GM19328 (cell line): ENCODE measurements around the gene BABAM2.
"Not testable (repeated sequence)": the region's sequence is repeated elsewhere in the genome, so short reads cannot be mapped to it uniquely, and the experiment has no call there.

ENCODE experiments used
- ATAC-seq: cut with Tn5 transposase; IDR thresholded peaks from one replicate; pipeline ENCODE4 v1.9.1; 2021; ENCODE audit warnings: mild to moderate bottlenecking, moderate library complexity; ENCODE audit not compliant: unreplicated experiment

The BABAM2 gene

DNA sequence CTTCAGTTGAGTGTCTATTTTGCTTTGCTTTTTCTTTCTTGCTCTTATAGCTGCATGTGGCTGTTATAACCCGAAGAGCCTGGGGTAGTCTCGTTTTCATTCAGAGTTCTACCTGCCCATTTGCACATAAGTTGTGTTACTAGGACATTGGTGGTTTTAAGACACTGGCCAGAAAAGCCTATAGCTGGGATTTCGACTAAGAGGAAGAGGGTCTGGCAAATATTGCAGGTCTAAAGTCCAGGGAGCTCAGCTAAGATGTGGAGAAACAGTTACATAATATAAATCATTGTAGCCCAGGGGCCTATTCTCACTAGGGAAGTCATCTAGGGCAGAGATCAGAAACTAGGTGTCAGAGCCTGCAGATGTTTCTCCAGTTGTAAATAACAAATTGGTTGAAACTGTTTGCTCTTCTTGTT is 120.8 kb downstream of the BABAM2 start:
- ATAC-seq: no peak

GRCh38 chr2:28018474-28018873 is 127.9 kb downstream of the BABAM2 start:
- not testable (repeated sequence) for ATAC-seq

DNA sequence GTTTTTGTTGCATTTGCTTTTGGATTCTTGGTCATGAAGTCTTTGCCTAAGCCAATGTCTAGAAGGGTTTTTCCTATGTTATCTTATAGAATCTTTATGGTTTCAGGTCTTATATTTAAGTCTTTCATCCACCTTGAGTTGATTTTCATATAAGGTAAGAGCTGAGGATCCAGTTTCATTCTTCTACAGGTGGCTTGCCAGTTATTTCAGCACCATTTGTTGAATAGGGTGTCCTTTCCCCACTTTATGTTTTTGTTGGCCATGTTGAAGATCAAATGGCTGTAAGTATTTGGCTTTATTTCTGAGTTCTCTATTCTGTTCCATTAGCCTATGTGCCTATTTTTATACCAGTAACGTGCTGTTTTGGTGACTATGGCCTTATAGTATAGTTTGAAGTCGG is 129.0 kb downstream of the BABAM2 start:
- ATAC-seq: not testable (repeated sequence)

GRCh38 chr2:28021898-28022297 is 131.4 kb downstream of the BABAM2 start:
- ATAC-seq: no peak

DNA sequence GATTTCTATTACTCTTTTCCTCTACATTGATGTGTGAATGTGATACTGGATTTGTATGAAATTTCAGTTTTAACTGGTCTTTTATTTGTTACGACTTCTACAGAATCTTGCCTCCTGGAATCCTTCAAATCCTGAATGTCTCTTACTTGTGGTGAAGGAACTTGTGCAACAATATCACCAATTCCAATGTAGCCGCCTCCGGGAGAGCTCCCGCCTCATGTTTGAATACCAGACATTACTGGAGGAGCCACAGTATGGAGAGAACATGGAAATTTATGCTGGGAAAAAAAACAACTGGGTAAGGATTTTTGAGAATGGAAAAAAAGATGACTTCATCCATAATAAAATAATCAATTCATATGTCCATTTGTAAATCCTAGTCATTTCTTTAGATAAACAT is 134.6 kb downstream of the BABAM2 start:
- ATAC-seq: no peak

DNA sequence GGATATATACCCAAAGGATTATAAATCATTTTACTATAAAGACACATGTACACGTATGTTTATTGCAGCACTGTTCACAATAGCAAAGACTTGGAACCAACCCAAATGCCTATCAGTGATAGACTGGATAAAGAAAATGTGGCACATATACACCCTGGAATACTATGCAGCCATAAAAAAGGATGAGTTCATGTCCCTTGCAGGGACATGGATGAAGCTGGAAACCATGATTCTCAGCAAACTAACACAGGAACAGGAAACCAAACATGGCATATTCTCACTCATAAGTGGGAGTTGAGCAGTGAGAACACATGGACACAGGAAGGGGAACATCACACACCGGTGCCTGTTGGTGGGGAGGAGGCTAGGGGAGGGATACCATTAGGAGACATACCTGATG is 135.7 kb downstream of the BABAM2 start:
- ATAC-seq: not testable (repeated sequence)

DNA sequence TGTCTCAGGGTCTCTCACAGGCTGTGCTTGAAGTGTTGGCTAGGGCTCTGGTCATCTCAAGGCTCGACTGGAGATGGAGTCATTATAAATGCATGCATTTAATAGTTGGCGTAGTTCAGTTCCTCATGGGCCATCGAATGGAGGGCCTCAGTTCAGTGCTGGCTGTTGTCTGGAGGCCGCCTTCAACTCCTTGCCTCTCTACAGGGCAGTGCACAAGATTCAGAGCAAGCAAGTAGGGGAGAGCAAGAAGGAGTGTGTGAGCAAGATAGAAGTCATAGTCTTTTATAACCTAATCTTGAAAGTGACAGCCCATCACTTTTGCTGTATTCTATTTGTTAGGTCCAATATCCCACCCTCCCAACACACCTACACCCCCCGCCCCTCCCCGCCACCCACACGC is 137.5 kb downstream of the BABAM2 start:
- ATAC-seq: no peak

- ATAC-seq: no peak
These were observed 140.1 kb downstream of the BABAM2 start for GRCh38 chr2:28030600-28030999.

GRCh38 chr2:28032816-28033215 is 142.3 kb downstream of the BABAM2 start:
- no peak for ATAC-seq

GRCh38 chr2:28034696-28035095 is 144.2 kb downstream of the BABAM2 start:
- no peak for ATAC-seq

GRCh38 chr2:28035163-28035690 is 144.7 kb downstream of the BABAM2 start:
- ATAC-seq: no peak

- no peak for ATAC-seq
These were observed 145.3 kb downstream of the BABAM2 start for GRCh38 chr2:28035816-28036215.

- ATAC-seq: no peak
These were observed 145.8 kb downstream of the BABAM2 start for GRCh38 chr2:28036307-28036706.

- ATAC-seq: no peak
These were observed 148.2 kb downstream of the BABAM2 start for GRCh38 chr2:28038722-28039121.

GRCh38 chr2:28045676-28046351 is 155.3 kb downstream of the BABAM2 start:
- ATAC-seq: no peak

DNA sequence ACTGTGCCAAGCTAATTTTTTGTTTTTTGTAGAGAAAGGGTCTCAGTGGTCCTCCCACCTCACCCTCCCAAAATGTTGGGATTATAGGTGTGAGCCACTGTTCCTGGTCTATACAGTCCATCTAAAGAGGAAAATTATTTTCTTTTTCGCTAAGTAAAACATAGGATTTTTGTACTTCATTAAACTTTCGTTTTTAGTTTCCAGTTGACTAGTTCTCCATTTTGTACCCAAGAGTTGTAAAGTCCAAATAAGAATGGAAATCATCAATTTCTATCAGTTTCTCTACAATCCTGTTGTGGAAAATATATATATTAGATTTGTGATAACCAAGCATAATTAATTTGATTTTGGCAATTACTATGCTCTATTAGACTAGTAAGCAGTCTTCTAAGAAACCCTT is 156.4 kb downstream of the BABAM2 start:
- no peak for ATAC-seq

DNA sequence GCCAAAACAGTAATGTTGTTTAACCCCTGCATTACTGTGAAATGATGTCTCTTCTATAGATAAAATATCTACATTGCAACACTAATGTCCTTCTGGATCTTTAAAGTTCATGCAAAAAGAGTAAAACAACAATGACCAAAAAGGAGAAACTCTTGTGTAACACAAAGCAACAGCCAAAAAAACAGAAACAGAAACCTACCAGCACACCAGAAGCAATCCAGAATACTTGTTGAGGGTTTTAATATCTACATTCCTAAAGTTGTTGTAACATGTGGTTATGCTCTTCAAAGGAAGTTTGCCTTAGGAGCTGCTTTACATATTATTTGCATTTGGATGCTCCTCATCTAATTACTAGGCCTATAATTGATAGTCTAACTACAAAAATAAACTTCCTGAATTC is 157.2 kb downstream of the BABAM2 start:
- ATAC-seq: no peak

DNA sequence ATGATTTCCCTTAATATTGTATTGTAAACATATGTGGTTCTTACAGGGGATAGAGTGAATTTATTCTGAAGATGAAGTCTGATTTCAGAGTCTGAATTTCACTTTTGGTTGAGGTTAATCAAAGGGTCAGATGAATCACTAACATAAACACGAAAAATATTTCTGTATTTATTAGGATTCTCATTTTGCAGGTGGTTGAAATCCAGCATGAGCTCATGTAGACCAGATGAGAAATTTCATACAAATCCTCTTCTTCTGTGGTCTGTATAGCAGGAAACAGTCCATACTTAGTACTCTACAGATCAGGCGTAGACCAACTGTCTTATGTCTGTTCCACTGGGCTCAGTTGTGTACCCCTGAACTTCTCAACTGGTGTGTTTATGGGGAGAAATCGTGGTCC is 157.8 kb downstream of the BABAM2 start:
- ATAC-seq: no peak

- ATAC-seq: no peak
These were observed 158.9 kb downstream of the BABAM2 start for GRCh38 chr2:28049416-28049815.

- no peak for ATAC-seq
These were observed 159.4 kb downstream of the BABAM2 start for GRCh38 chr2:28049899-28050298.

GRCh38 chr2:28052691-28053090 is 162.2 kb downstream of the BABAM2 start:
- no peak for ATAC-seq

- ATAC-seq: no peak
These were observed 163.1 kb downstream of the BABAM2 start for GRCh38 chr2:28053597-28053996.

DNA sequence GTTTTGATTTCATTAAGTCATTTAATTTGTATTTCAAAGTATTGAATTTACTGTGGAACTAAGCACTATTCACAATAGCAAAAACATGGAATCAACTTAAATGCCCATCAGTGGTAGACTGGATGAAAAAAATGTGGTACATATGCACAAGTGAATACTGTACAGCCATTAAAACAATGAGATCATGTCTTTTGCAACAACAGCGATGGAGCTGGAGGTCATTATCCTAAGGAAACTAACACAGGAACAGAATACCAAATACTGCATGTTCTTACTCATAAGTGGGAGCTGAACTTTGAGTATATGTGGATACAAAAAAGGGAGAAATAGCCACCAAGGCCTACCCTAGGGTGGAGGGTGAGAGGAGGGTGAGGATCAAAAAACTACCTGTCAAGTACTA is 164.4 kb downstream of the BABAM2 start:
- no peak for ATAC-seq
